CD4-positive, alpha-beta T cell treated with Interleukin-1 beta for 1 hour (primary cell): Measurements from ENCODE around the gene APLNR.
A peak's percentile ranks its signal among the peaks of the same experiment; 100 is the strongest.
"Not testable (repeated sequence)": the region's sequence is repeated elsewhere in the genome, so short reads cannot be mapped to it uniquely, and the experiment has no call there.

Source experiments
- DNase-seq, 2 donors: peaks; one replicate each; pipeline ENCODE4 v3.0.0-alpha.2; 2020 to 2022

The APLNR gene

GRCh38 chr11:57237204-57237681 lies at the start of gene APLNR:
Gene APLNR, minus strand, starts transcription at chr11:57237250. Its CDS starts 246 bp downstream, at chr11:57237004.
- no peak for DNase-seq

- DNase-seq, result no peak
Measured at GRCh38 chr11:57283231-57283990, 46.4 kb upstream of the APLNR start.

GRCh38 chr11:57281546-57281945 lies 44.5 kb upstream of the APLNR start:
- DNase-seq, result not testable (repeated sequence)

- no peak for DNase-seq
Measured at GRCh38 chr11:57279116-57279515, 42.1 kb upstream of the APLNR start.

GRCh38 chr11:57278721-57279095 lies 41.7 kb upstream of the APLNR start:
- no peak for DNase-seq

- peak in 1 of 2 donors; percentile 2 for DNase-seq
Measured at GRCh38 chr11:57277845-57278720, 41.0 kb upstream of the APLNR start.

- no peak for DNase-seq
Measured at GRCh38 chr11:57276971-57277675, 40.1 kb upstream of the APLNR start.

GRCh38 chr11:57276169-57276970 lies 39.3 kb upstream of the APLNR start:
- DNase-seq, result no peak

GRCh38 chr11:57275582-57275981 lies 38.5 kb upstream of the APLNR start:
- no peak for DNase-seq

GRCh38 chr11:57274904-57275498 lies 38.0 kb upstream of the APLNR start:
- DNase-seq, result no peak

- DNase-seq, result no peak
Measured at GRCh38 chr11:57273448-57274058, 36.5 kb upstream of the APLNR start.

GRCh38 chr11:57269571-57270021 lies 32.5 kb upstream of the APLNR start:
- no peak for DNase-seq

- no peak for DNase-seq
Measured at GRCh38 chr11:57266157-57266556, 29.1 kb upstream of the APLNR start.

GRCh38 chr11:57263351-57263750 lies 26.3 kb upstream of the APLNR start:
- DNase-seq, result no peak

GRCh38 chr11:57262157-57262556 lies 25.1 kb upstream of the APLNR start:
- DNase-seq, result no peak

- no peak for DNase-seq
Measured at GRCh38 chr11:57260937-57261783, 24.1 kb upstream of the APLNR start.

GRCh38 chr11:57256119-57256518 lies 19.1 kb upstream of the APLNR start:
- DNase-seq, result no peak

- no peak for DNase-seq
Measured at GRCh38 chr11:57255618-57256017, 18.6 kb upstream of the APLNR start.

- DNase-seq, result no peak
Measured at GRCh38 chr11:57254631-57255030, 17.6 kb upstream of the APLNR start.

GRCh38 chr11:57251491-57252104 lies 14.5 kb upstream of the APLNR start:
- DNase-seq, result no peak
